PC-9 (cell line): ENCODE results near the gene TRAPPC8.

Experiments used
- EZH2 ChIP-seq: fragments of 200-600 bp; sonication (generic); IDR thresholded peaks from 2 replicates; pipeline ENCODE4 v1.8.0; 2017; ENCODE audit warnings: antibody characterized with exemption, low read depth
- TF ChIP-seq, protein P1 (sequence below): fragments of 200-600 bp; sonication (generic); conservative IDR thresholded peaks from 2 replicates; pipeline ENCODE4 v1.6.1; 2017; ENCODE audit warnings: mixed run types, antibody characterized with exemption, mild to moderate bottlenecking, moderate library complexity

DNA sequence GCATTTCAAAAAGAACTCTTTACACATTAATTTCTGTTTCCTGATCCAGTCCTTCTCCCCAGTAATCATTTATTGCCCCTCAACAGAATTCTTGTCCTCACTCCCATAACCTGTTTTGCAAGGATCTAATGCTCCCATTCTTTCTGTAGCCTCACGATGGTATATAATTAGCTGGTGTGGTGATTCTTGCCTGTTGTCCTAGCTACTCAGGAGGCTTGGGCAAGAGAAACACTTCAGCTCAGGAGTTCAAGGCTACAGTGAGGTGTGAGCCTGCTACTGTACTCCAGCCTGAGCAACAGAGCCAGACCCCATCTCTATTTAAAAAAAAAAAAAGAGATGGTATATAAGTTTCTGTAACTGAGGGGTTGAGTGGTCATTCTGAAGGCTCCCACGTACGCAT, 7.7 kb upstream of the TRAPPC8 start:
- TF ChIP-seq EZH2: no peak
- TF ChIP-seq, protein P1, sequence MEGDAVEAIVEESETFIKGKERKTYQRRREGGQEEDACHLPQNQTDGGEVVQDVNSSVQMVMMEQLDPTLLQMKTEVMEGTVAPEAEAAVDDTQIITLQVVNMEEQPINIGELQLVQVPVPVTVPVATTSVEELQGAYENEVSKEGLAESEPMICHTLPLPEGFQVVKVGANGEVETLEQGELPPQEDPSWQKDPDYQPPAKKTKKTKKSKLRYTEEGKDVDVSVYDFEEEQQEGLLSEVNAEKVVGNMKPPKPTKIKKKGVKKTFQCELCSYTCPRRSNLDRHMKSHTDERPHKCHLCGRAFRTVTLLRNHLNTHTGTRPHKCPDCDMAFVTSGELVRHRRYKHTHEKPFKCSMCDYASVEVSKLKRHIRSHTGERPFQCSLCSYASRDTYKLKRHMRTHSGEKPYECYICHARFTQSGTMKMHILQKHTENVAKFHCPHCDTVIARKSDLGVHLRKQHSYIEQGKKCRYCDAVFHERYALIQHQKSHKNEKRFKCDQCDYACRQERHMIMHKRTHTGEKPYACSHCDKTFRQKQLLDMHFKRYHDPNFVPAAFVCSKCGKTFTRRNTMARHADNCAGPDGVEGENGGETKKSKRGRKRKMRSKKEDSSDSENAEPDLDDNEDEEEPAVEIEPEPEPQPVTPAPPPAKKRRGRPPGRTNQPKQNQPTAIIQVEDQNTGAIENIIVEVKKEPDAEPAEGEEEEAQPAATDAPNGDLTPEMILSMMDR: no peak
